ENCODE measurements around the gene CYGB.

CYGB gene

GRCh38 chr17:76550712-76551615 is 13.5 kb upstream of the CYGB start:
- no peak for DNase-seq (ENCODE audit: low read depth in 2 of 2)

- DNase-seq (ENCODE audit: low read depth in 2 of 2): no peak
Observed at GRCh38 chr17:76549539-76549938, 12.0 kb upstream of the CYGB start.

DNA sequence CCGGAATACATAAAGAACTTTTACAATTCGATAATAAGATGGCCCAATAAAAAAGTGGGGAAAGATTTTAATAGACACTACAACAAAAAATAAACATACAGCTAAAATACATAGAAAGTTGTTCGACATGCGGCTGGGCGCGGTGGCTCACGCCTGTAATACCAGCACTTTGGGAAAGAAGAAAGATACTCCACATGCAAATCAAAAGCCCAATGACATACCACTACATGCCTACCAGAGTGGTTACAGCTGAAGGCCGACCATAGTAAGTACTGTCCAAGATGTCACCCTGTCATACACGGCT is 11.7 kb upstream of the CYGB start:
- no peak for DNase-seq (ENCODE audit: low read depth in 2 of 2)

DNA sequence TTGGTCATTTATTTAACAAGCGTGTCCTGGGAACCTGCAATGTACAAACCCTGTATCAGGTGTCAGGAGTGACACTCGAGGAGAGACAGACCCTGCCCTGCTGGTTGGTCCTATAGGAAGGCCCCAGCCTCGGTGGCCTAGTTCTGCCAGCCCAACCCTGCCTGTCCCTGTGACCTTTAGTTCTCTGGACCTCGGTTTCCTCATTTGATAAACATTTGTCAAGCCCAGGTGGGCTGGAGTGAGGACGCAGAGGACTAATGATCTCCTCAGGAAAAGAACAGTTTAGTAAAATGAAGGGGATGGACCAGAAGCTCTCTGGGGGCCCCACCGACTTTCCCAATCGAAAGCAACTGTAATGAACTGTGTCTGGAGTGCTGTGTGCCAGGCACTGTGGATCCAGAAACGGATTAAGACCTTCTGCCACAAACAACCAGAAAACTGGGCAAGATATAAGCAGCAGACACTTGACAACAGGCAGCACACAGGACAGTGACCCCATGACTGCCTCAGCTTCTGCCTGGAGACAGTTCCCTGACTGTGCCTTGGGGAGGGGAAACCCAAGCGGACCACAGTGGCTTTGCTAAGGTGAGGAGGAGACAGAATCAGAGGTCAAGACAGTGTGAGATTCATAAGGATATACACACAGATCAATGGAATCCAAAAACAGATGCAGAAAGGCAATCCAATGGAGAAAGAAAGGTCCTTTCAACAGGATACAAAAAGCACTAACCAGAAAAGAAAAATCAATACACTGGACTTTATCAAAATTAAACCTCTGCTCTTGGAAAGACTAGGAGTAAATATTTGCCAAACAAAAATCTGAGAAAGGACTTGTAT is 11.1 kb upstream of the CYGB start:
- DNase-seq (ENCODE audit: low read depth in 2 of 2): no peak

GRCh38 chr17:76547642-76548202 is 10.2 kb upstream of the CYGB start:
- DNase-seq (ENCODE audit: low read depth in 2 of 2): no peak

GRCh38 chr17:76547183-76547641 is 9.7 kb upstream of the CYGB start:
- DNase-seq (ENCODE audit: low read depth in 2 of 2): peak in 1 of 2 donors; percentile 34

GRCh38 chr17:76546556-76547182 is 9.2 kb upstream of the CYGB start:
- no peak for DNase-seq (ENCODE audit: low read depth in 2 of 2)

GRCh38 chr17:76545918-76546555 is 8.5 kb upstream of the CYGB start:
- no peak for DNase-seq (ENCODE audit: low read depth in 2 of 2)

DNA sequence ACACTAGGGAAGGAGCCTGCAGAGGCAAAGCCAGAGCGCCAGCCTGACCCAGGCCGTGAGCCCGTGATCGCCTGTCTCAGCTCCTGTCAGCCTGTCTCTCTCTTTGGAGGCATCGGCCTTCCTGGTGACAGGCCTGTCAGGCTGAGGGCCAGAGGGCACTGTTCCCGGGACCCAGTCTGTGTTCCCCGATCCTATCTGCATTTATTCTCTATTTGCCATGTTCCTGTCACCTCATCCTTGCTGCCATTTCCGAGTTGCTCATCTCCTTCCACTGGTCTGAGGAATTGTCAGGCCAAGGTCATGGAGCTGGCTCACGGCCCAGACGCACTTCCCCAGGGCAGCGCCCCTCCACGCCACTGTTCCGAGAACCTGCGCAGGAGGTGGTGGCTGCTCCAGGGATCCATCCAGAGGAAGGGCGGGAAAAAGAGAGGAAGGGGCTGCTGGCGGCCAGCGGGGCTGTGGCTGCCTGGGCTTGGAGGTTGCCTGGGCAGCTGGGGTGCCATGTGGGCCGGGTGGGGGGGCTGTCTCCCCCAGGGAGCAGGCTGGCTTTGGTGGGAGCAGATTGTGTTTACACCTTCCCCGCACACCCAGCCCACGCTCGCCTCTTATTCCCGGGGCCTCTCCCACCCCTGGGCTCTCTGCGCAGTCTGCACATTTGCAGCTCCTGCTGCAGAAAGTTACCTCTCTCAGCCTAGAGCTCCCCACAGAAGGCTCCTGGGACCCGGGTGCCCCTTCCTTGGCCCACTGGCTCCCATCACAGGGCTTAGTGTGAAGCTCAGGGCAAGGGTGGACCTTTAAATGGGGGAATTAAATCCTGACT is 7.2 kb upstream of the CYGB start:
- DNase-seq (ENCODE audit: low read depth in 2 of 2): no peak

GRCh38 chr17:76543826-76544545 is 6.5 kb upstream of the CYGB start:
- no peak for DNase-seq (ENCODE audit: low read depth in 2 of 2)

DNA sequence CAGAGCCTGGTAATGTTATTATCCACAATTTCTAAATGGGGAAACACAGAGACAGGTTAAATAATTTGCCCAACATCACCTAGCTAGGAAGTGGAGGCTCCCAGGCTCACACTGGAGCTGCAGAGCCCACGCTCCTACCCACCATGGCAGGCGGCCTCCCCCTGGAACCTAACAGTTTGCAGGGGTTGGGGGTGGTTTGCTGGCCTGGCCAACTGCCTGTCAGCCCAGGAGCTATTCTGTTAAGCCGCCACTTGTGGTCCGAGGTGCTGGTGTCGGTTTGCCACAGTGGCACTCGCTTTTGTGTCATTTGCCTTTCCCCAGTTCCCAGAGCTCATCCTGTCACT is 5.9 kb upstream of the CYGB start:
- DNase-seq (ENCODE audit: low read depth in 2 of 2): no peak

DNA sequence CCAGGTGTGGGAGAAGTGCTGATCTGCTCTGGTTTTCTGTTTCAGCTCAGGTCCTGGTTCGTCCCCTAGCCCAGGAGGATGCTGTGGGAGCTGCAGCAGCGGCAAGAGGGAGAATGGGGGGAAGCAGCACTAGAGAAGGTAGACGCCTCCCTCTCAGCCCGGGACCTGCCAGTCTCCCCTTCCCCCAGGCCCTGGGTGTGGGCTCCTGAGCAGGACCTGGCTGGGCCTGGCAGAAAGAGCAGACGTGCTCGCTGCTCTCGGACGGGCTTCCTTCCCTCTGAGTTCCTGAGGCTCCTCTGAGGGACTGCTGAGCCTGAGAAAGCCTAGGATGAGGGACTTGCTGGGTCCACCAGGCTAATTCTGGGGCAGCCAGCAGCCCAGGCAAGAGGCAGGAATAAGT is 5.5 kb upstream of the CYGB start:
- no peak for DNase-seq (ENCODE audit: low read depth in 2 of 2)

DNA sequence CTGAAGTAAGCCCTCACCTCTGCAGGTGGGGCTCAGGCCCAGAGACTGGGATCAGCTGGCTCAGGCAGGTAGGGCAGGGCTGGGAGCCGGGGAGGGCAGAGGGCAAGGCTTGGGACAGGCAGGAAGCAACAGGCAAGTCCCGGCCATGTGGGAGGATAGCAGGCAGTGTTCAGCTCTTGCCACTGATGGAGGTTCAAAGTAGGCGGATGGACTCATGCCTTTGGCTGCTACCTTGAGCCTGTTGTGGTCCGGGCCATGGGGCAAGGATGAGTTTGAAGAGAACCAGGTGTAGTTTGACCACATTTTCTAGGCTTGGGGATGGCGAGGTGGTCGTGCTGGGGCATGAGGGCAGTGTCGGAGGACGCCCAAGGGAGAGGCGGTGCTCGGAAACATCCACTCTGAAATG is 5.1 kb upstream of the CYGB start:
- DNase-seq (ENCODE audit: low read depth in 2 of 2): no peak

DNA sequence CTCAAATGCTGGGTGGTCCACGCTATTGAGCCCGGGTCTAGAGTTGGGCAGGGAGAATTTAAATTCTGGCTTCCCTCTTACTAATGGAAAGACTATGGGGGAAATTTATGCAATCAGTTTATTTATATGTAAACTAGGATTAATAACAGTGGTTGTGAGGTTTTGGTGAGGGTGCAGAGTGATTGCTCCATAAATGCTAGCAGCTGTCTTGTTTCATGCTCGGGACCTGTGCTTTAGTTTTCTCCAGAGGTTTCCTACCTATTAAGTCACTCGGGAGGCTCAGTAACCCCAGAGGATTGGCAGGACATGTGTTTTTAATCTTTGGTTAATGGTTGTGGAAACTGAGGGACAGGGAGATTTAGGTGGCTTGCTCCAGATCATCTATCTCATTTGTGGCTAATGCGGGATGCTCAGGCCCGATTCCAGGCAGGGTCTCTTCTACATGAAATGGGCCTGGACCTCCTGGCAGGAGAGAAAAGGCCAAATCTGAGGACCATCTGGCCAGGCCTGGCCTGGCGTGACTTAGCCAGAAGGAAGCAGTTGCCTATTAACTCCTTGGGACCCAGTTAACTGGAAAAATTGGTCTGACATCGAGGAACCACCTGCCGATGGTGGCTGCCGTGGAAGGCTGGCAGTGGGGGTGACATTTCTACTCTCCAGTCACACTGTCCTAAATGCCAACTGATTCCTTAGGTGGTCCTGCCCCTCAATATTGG is 4.4 kb upstream of the CYGB start:
- no peak for DNase-seq (ENCODE audit: low read depth in 2 of 2)

GRCh38 chr17:76540381-76541300 is 3.1 kb upstream of the CYGB start:
- no peak for DNase-seq (ENCODE audit: low read depth in 2 of 2)

DNA sequence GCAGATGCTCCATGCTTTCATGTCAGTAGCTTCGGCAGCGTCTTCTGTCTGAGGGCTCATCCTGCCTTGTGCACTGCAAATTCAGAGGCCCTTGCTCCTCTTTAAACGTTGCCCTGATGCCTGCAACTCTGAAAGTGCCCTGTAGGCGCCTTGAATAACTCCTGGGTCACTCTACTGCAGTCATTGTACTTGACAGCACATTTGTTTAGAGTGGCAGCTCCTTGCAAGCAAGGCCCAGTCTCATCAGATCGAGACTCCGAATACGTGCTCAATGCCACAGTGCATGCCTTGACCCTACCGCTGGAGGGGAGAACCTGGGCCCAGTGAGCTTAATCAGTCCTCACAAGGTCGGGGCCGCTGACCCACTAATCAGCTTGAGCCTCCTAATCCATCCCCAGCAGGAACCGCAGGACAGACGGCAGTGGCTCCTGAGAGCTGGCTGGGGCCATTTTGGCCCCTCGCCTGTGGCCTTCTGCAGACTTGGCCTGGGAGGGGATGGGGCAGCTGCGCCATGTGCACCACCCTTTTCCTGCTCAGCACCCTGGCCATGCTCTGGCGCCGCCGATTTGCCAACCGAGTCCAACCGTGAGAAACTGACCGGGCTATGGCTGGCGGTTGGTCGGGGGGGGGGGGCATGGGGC is 2.2 kb upstream of the CYGB start, which contains the start of gene PRCD:
PRCD (plus strand) TSS at position 414 of the 641 bp plus-strand sequence; CDS start at position 512, 98 bp downstream.
- DNase-seq (ENCODE audit: low read depth in 2 of 2): no peak

DNA sequence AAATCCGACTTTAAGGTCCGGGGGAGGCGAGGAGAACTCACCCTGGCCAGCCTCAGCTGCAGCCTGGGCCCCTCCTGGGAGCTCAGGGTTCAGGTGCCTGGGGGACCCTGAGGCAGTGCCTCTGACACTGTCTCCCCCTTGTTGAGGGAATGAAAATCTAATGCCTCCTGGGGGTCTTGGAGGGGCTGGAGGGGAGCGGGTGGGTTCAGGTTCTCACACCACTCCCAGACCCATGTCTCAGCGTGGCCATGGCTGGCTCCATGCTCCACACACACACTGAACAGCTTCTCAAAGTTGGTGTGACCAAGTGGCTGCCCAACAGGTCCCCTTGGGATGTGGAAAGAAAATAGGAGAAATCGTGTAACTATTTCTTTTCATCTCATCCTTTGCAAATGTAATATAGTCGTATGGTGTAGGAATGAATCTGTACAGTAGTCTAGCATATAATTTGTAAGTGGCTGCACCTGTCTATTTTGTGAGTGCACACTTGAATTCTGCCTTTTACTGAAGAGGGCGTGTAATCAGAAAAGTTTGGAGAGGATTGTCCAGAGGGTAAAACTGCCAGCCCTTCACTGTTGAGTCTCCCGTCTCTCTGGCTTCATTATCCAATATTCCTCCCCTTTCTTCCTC is 1.5 kb upstream of the CYGB start:
- DNase-seq (ENCODE audit: low read depth in 2 of 2): no peak
